Endodermal cell (in vitro differentiated cells): ENCODE data around the gene PLA2G4A. TPM values are rescaled to one million over a fixed set of nuclear protein-coding genes. Genes with fewer than 3 reads are reported as not detected.

Experiments
- DNase-seq: peaks from one replicate; pipeline ENCODE4 v3.0.0-alpha.2; 2017
- H3K27ac ChIP-seq: 2 replicates; pipeline ENCODE4 v1.5.1; 2013; ENCODE audit warnings: mild to moderate bottlenecking, low read depth, low read length, moderate library complexity
- H3K27me3 ChIP-seq: 2 replicates; pipeline ENCODE4 v1.6.1; 2013; ENCODE audit warnings: mild to moderate bottlenecking, low read length, moderate library complexity; ENCODE audit not compliant: insufficient read depth, control insufficient read depth, poor library complexity, severe bottlenecking
- H3K36me3 ChIP-seq: 2 replicates; pipeline ENCODE4 v1.7.0; 2013; ENCODE audit warnings: mild to moderate bottlenecking, low read length, moderate library complexity; ENCODE audit not compliant: control insufficient read depth, insufficient read depth
- H3K4me1 ChIP-seq: one replicate; pipeline ENCODE4 v1.7.0; 2013; ENCODE audit warnings: low read length; ENCODE audit not compliant: control insufficient read depth, insufficient read depth
- H3K4me3 ChIP-seq: 2 replicates; pipeline ENCODE4 v1.5.1; 2013; ENCODE audit warnings: mild to moderate bottlenecking, low read length, moderate library complexity
- H3K9ac ChIP-seq: 2 replicates; pipeline ENCODE4 v1.6.1; 2013; ENCODE audit warnings: mild to moderate bottlenecking, low read length, moderate library complexity; ENCODE audit not compliant: poor library complexity, severe bottlenecking; ENCODE audit errors: extremely low read depth
- H3K9me3 ChIP-seq: 2 replicates; pipeline ENCODE4 v1.6.1; 2013; ENCODE audit warnings: mild to moderate bottlenecking, low read length, moderate library complexity; ENCODE audit not compliant: control insufficient read depth
- H3K27ac Mint-ChIP-seq: 2 replicates; pipeline ENCODE4 v1.8.0; 2020; ENCODE audit warnings: mixed read lengths
- H3K27me3 Mint-ChIP-seq: 2 replicates; pipeline ENCODE4 v1.8.0; 2021; ENCODE audit warnings: mild to moderate bottlenecking, mixed read lengths; ENCODE audit not compliant: insufficient read depth
- H3K36me3 Mint-ChIP-seq: 2 replicates; pipeline ENCODE4 v1.8.0; 2020; ENCODE audit warnings: low read depth, mixed read lengths
- H3K4me1 Mint-ChIP-seq: 2 replicates; pipeline ENCODE4 v1.8.0; 2020; ENCODE audit warnings: mixed read lengths
- H3K4me3 Mint-ChIP-seq: 2 replicates; pipeline ENCODE4 v1.8.0; 2020; ENCODE audit warnings: mild to moderate bottlenecking, moderate library complexity, mixed read lengths
- H3K9me3 Mint-ChIP-seq: 2 replicates; pipeline ENCODE4 v1.8.0; 2020; ENCODE audit warnings: mild to moderate bottlenecking, mixed read lengths
- WGBS, 2 experiments: methylation state at CpG; one replicate each; pipeline versions ENCODE4 v1.1.5 to v1.1.7; 2013; ENCODE audit warnings: missing lambda C conversion rate in 2 of 2, mixed read lengths in 1 of 2; ENCODE audit not compliant: insufficient coverage in 1 of 2, insufficient read length in 1 of 2; 5-methylcytosine and 5-hydroxymethylcytosine counted together
- total RNA-seq, 2 donors: library from RNA; stranded (reverse); fragmentation: NEBNext Ultra II Directional in 1 of 2; extraction: Animal tissue kit (Norgen Biotek cat#: 25700) in 1 of 2; gene quantifications; 2 replicates in 1 of 2; 3 replicates in 1 of 2; pipeline ENCODE4 v1.2.1, GENCODE V29; 2021
- TF ChIP-seq, protein P1 (sequence below): fragments of 200-600 bp; sonication (generic); conservative IDR thresholded peaks from 2 replicates; pipeline ENCODE4 v1.5.0; 2021; ENCODE audit warnings: antibody characterized with exemption, mild to moderate bottlenecking

PLA2G4A gene
- total RNA-seq, 2 donors from 2014 or later, result 0.35 to 1.2 TPM

GRCh38 chr1:186843931-186844330, 15.2 kb downstream of the PLA2G4A start:
- H3K9ac ChIP-seq, result no peak overlapping the region
- Mint-ChIP-seq H3K4me1 (peaks cover 4% of the 10 kb centered on the region), H3K36me3 (no peaks in the 10 kb centered on the region), H3K27ac (no peak overlapping the region), H3K4me3 (no peak overlapping the region), H3K9me3 (no peaks in the 10 kb centered on the region), H3K27me3 (no peaks in the 10 kb centered on the region)
- H3K36me3 ChIP-seq, result no peaks in the 10 kb centered on the region
- no peak overlapping the region for H3K27ac ChIP-seq
- DNase-seq, result no peak
- H3K9me3 ChIP-seq, result no peaks in the 10 kb centered on the region
- TF ChIP-seq, protein P1, sequence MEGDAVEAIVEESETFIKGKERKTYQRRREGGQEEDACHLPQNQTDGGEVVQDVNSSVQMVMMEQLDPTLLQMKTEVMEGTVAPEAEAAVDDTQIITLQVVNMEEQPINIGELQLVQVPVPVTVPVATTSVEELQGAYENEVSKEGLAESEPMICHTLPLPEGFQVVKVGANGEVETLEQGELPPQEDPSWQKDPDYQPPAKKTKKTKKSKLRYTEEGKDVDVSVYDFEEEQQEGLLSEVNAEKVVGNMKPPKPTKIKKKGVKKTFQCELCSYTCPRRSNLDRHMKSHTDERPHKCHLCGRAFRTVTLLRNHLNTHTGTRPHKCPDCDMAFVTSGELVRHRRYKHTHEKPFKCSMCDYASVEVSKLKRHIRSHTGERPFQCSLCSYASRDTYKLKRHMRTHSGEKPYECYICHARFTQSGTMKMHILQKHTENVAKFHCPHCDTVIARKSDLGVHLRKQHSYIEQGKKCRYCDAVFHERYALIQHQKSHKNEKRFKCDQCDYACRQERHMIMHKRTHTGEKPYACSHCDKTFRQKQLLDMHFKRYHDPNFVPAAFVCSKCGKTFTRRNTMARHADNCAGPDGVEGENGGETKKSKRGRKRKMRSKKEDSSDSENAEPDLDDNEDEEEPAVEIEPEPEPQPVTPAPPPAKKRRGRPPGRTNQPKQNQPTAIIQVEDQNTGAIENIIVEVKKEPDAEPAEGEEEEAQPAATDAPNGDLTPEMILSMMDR, result no peak
- H3K27me3 ChIP-seq, result no peaks in the 10 kb centered on the region
- H3K4me3 ChIP-seq, result no peak overlapping the region
- no peaks in the 10 kb centered on the region for H3K4me1 ChIP-seq
- WGBS, 2 experiments, result 94 to 100% methylated on average over 1 to 2 of the region's 2 CpGs

DNA sequence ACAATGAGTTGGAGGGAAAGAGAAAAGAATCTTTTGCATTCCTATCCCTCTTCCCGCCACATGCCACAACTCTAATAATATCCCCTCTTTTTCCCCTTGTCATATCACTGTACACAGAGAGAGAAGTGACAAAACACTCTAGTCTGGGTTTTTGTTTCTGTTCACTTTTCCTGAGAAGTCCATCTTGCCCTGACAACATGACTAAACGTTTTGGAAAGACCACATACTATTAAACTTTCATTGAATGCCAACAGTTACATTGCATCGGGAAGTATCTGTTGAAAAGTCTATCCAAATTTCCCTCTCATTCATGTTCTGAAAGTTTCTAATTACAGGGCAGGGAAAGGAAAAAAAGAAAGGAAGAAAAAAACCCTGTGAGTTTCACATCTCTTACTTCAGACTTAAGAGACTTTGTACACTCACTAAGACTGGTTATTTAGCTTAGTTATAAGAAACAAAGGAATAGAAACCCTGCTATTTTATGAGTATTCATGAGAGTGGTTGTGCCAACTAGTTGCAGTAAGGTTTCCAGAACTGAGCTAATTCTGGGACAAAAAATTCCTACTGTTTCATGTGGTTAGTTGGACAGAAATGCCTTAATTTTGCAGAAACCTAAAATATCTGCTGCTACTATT, 16.9 kb downstream of the PLA2G4A start:
- Histone ChIP-seq H3K4me1 (no peaks in the 10 kb centered on the region), H3K9me3 (no peaks in the 10 kb centered on the region), H3K9ac (no peak overlapping the region), H3K4me3 (no peak overlapping the region), H3K27ac (no peak overlapping the region), H3K36me3 (no peaks in the 10 kb centered on the region), H3K27me3 (no peaks in the 10 kb centered on the region)
- Mint-ChIP-seq H3K27ac (no peak overlapping the region), H3K9me3 (no peaks in the 10 kb centered on the region), H3K4me3 (no peak overlapping the region), H3K4me1 (peaks cover 4% of the 10 kb centered on the region), H3K36me3 (no peaks in the 10 kb centered on the region), H3K27me3 (no peaks in the 10 kb centered on the region)
- no peak for DNase-seq
- WGBS, 2 experiments, result 89 to 100% methylated on average over 2 to 3 of the region's 3 CpGs
- TF ChIP-seq, protein P1, result no peak

- TF ChIP-seq, protein P1, result no peak
- Histone ChIP-seq H3K4me3 (no peak overlapping the region), H3K27me3 (no peaks in the 10 kb centered on the region), H3K36me3 (no peaks in the 10 kb centered on the region), H3K9me3 (no peaks in the 10 kb centered on the region), H3K4me1 (no peaks in the 10 kb centered on the region), H3K9ac (no peak overlapping the region), H3K27ac (no peak overlapping the region)
- Mint-ChIP-seq H3K4me1 (peaks cover 4% of the 10 kb centered on the region), H3K36me3 (no peaks in the 10 kb centered on the region), H3K27me3 (no peaks in the 10 kb centered on the region), H3K4me3 (no peak overlapping the region), H3K9me3 (no peaks in the 10 kb centered on the region), H3K27ac (no peak overlapping the region)
- DNase-seq, result no peak
Measured at GRCh38 chr1:186848509-186849130, 19.9 kb downstream of the PLA2G4A start.
